PFSK-1 (cell line): ENCODE results near the gene LARP1.

Experiments
- FOXP2 ChIP-seq: optimal IDR thresholded peaks from 2 replicates; pipeline ENCODE3; 2011; ENCODE audit warnings: borderline replicate concordance, control low read depth, inconsistent platforms; ENCODE audit not compliant: insufficient read depth; ENCODE audit errors: extremely low read length, extremely low read depth
- POLR2AphosphoS5 ChIP-seq: IDR thresholded peaks from 2 replicates; pipeline ENCODE4 v1.6.1; 2012; ENCODE audit warnings: low read depth, mild to moderate bottlenecking, control low read depth, low read length, moderate library complexity
- REST ChIP-seq, 2 experiments: IDR thresholded peaks; 2 replicates each; pipeline versions ENCODE4 v1.6.1 to v1.8.0; 2011 to 2012; ENCODE audit warnings: low read depth in 2 of 2, low read length in 2 of 2, control low read depth in 1 of 2, inconsistent platforms in 1 of 2, mild to moderate bottlenecking in 1 of 2, moderate library complexity in 1 of 2; ENCODE audit not compliant: insufficient read depth in 1 of 2
- SIN3A ChIP-seq: IDR thresholded peaks from 2 replicates; pipeline ENCODE4 v1.6.1; 2012; ENCODE audit warnings: mild to moderate bottlenecking, low read length, moderate library complexity, borderline replicate concordance; ENCODE audit not compliant: insufficient read depth
- TAF1 ChIP-seq: IDR thresholded peaks from 2 replicates; pipeline ENCODE4 v1.6.1; 2012; ENCODE audit warnings: low read length, control low read depth, borderline replicate concordance; ENCODE audit not compliant: insufficient read depth

Gene LARP1

GRCh38 chr5:154767576-154767975 is 12.4 kb downstream of the LARP1 start:
- no peak for TF ChIP-seq SIN3A
- TF ChIP-seq POLR2AphosphoS5, result no peak
- no peak for TF ChIP-seq FOXP2
- TF ChIP-seq REST (IDR thresholded peaks at IDR 0.05; ENCODE audit: insufficient read depth in 1 of 2, low read depth in 2 of 2, low read length in 2 of 2), result no peak
- no peak for TF ChIP-seq TAF1

GRCh38 chr5:154768207-154768606 is 13.0 kb downstream of the LARP1 start:
- TF ChIP-seq REST (IDR thresholded peaks at IDR 0.05; ENCODE audit: insufficient read depth in 1 of 2, low read depth in 2 of 2, low read length in 2 of 2) (no peak), POLR2AphosphoS5 (no peak), SIN3A (no peak), FOXP2 (no peak), TAF1 (no peak)

- no peak for TF ChIP-seq SIN3A
- no peak for TF ChIP-seq FOXP2
- no peak for TF ChIP-seq TAF1
- no peak for TF ChIP-seq POLR2AphosphoS5
- TF ChIP-seq REST (IDR thresholded peaks at IDR 0.05; ENCODE audit: insufficient read depth in 1 of 2, low read depth in 2 of 2, low read length in 2 of 2), result no peak
Measured at GRCh38 chr5:154770111-154770510, 14.9 kb downstream of the LARP1 start.

- TF ChIP-seq REST (IDR thresholded peaks at IDR 0.05; ENCODE audit: insufficient read depth in 1 of 2, low read depth in 2 of 2, low read length in 2 of 2) (no peak), FOXP2 (no peak), TAF1 (no peak), POLR2AphosphoS5 (no peak), SIN3A (no peak)
Measured at GRCh38 chr5:154771383-154771901, 16.3 kb downstream of the LARP1 start.

GRCh38 chr5:154773326-154773725 is 18.1 kb downstream of the LARP1 start:
- no peak for TF ChIP-seq TAF1
